Tibial nerve (tissue), 4 donors: Measurements from ENCODE around the gene GRM8. TPM values are rescaled to one million over a fixed set of nuclear protein-coding genes. Genes with fewer than 3 reads are reported as not detected.

Source experiments
- DNase-seq, 2 donors: peaks; one replicate each; pipeline ENCODE4 v3.0.0-alpha.2; 2019; ENCODE audit warnings: low spot score in 2 of 2
- H3K27ac ChIP-seq, 4 donors: fragments of 200-600 bp; sonication (generic) in 3 of 4; one replicate each; pipeline ENCODE4 v1.5.1; 2017 to 2019; ENCODE audit warnings: mild to moderate bottlenecking in 1 of 4
- H3K27me3 ChIP-seq, 2 donors: fragments of 200-600 bp; sonication (generic) in 1 of 2; one replicate each; pipeline versions ENCODE4 v1.5.1 to v1.6.0; 2017 to 2019
- H3K36me3 ChIP-seq, 3 donors: fragments of 200-600 bp; sonication (generic); one replicate each; pipeline ENCODE4 v1.5.1; 2018 to 2019
- H3K4me1 ChIP-seq, 4 donors: fragments of 200-600 bp; sonication (generic) in 3 of 4; one replicate each; pipeline ENCODE4 v1.5.1; 2017 to 2019
- H3K4me3 ChIP-seq, 4 donors: fragments of 200-600 bp; sonication (generic) in 3 of 4; one replicate each; pipeline ENCODE4 v1.5.1; 2017 to 2019; ENCODE audit warnings: mild to moderate bottlenecking in 1 of 4, moderate library complexity in 1 of 4
- H3K9me3 ChIP-seq, 4 donors: fragments of 200-600 bp; sonication (generic) in 3 of 4; one replicate each; pipeline ENCODE4 v1.5.1; 2017 to 2019
- EP300 ChIP-seq, 2 donors: sonication (generic); formaldehyde crosslinking; IDR thresholded peaks; one replicate each; pipeline ENCODE4 v1.6.1; 2017; ENCODE audit warnings: antibody characterized with exemption in 2 of 2, mild to moderate bottlenecking in 1 of 2
- POLR2A ChIP-seq, 2 donors: fragments of 450-650 bp; IDR thresholded peaks; one replicate each; pipeline ENCODE4 v1.6.1; 2017; ENCODE audit warnings: antibody characterized with exemption in 2 of 2, mild to moderate bottlenecking in 2 of 2, moderate library complexity in 2 of 2
- WGBS, 2 donors: methylation state at CpG; one replicate each; pipeline ENCODE4 v1.1.5; 2018; 5-methylcytosine and 5-hydroxymethylcytosine counted together
- total RNA-seq, 4 donors: library from RNA; depleted of rRNA; stranded (reverse); fragments of >200 nt; gene quantifications; one replicate each; pipeline ENCODE4 v1.1.0, GENCODE V29; 2016
- TF ChIP-seq, protein P1 (sequence below), 5 experiments: fragments of 200-600 bp in 3 of 5; fragments of 450-650 bp in 2 of 5; sonication (generic) in 3 of 5; IDR thresholded peaks; one replicate each; pipeline ENCODE4 v1.5.1; 2016 to 2019; ENCODE audit warnings: antibody characterized with exemption in 5 of 5, mild to moderate bottlenecking in 3 of 5, moderate library complexity in 2 of 5

The GRM8 gene
- total RNA-seq, 4 donors from 2014 or later = 0.59 to 1.5 (median 1.1) TPM

DNA sequence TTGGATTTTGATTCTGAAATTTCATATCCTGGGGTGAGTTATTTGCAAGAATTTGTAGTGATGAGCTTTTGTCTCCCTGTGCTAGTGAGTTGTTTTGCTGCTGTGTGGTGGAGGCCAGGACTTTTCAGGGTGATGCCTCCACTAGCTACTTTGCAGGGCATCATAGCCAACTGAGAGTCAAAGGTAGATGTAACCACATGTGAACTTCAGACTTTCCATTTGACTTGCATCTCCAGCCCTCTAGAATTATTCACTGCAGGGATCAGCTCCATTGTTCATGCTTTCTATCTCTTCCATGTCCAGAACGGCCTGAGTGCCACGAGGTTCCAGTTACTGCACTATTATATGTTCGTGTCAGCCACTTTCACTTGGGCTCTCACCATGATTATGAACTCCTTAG lies 534.3 kb downstream of the GRM8 start:
- 73 to 83% methylated on average over 3 of the region's 3 CpGs for WGBS, 2 donors
- TF ChIP-seq, protein P1, sequence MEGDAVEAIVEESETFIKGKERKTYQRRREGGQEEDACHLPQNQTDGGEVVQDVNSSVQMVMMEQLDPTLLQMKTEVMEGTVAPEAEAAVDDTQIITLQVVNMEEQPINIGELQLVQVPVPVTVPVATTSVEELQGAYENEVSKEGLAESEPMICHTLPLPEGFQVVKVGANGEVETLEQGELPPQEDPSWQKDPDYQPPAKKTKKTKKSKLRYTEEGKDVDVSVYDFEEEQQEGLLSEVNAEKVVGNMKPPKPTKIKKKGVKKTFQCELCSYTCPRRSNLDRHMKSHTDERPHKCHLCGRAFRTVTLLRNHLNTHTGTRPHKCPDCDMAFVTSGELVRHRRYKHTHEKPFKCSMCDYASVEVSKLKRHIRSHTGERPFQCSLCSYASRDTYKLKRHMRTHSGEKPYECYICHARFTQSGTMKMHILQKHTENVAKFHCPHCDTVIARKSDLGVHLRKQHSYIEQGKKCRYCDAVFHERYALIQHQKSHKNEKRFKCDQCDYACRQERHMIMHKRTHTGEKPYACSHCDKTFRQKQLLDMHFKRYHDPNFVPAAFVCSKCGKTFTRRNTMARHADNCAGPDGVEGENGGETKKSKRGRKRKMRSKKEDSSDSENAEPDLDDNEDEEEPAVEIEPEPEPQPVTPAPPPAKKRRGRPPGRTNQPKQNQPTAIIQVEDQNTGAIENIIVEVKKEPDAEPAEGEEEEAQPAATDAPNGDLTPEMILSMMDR (IDR thresholded peaks at IDR 0.05) = no peak
- TF ChIP-seq EP300 (IDR thresholded peaks at IDR 0.05) (no peak), POLR2A (IDR thresholded peaks at IDR 0.05) (no peak)
- Histone ChIP-seq H3K4me1 (no peaks in the 10 kb centered on the region), H3K4me3 (no peak overlapping the region), H3K36me3 (no peaks in the 10 kb centered on the region), H3K27ac (no peak overlapping the region), H3K27me3 (no peaks in the 10 kb centered on the region), H3K9me3 (no peaks in the 10 kb centered on the region)
- no peak for DNase-seq

DNA sequence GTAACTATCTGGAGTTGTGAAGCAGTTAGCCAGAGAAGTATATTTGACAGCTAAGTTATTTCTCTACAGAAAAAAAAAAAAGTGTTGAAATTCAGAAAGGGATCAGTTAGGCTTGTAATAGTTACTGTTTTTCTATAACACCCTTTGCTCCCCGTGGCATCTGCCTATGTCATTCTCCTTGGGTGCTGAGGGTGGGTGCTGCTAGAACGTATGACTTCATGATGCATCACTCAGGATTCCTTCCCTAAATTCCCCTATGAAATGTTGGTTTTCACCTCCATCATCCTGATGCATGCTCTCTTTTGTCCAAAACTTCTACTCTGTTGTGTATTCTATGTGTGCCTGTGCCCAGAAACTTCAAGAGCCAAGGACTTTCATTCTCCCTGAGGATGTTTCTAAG lies 536.4 kb downstream of the GRM8 start:
- TF ChIP-seq, protein P1 (IDR thresholded peaks at IDR 0.05) = no peak
- TF ChIP-seq POLR2A (IDR thresholded peaks at IDR 0.05) = no peak
- no peak for TF ChIP-seq EP300 (IDR thresholded peaks at IDR 0.05)
- peaks cover 0 to 2% (median 0%) of the 10 kb centered on the region in 4 donors for H3K9me3 ChIP-seq
- H3K27me3 ChIP-seq = no peaks in the 10 kb centered on the region
- no peak overlapping the region for H3K4me3 ChIP-seq
- no peak overlapping the region for H3K27ac ChIP-seq
- H3K4me1 ChIP-seq = no peaks in the 10 kb centered on the region
- H3K36me3 ChIP-seq = no peaks in the 10 kb centered on the region
- DNase-seq = no peak
- WGBS, 2 donors = 69 to 77% methylated on average over 2 of the region's 2 CpGs

DNA sequence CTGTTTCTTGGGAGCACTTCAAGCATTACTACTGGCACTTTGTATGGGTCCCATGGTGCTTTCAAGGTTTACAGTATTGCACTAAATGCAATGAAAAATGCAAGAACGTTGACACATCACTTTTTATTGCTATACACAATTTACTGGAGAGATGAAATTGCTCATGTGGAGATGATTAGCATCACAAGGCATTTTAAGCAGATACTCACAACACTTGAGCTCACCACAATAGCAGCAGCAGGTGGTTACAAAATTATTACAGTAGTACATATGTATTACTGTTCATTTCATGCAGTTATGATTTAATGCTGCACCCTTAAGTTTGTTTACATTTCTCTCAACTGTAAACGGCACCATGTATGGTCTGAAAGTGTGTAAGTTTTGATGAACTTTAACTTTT lies 537.7 kb downstream of the GRM8 start:
- Histone ChIP-seq H3K36me3 (no peaks in the 10 kb centered on the region), H3K27ac (no peak overlapping the region), H3K4me1 (no peaks in the 10 kb centered on the region), H3K27me3 (no peaks in the 10 kb centered on the region), H3K4me3 (no peak overlapping the region), H3K9me3 (peaks cover 0 to 10% (median 0%) of the 10 kb centered on the region in 4 donors)
- TF ChIP-seq, protein P1 (IDR thresholded peaks at IDR 0.05) = no peak
- TF ChIP-seq POLR2A (IDR thresholded peaks at IDR 0.05) (no peak), EP300 (IDR thresholded peaks at IDR 0.05) (no peak)
- 54 to 59% methylated on average over 2 of the region's 2 CpGs for WGBS, 2 donors
- DNase-seq = no peak

DNA sequence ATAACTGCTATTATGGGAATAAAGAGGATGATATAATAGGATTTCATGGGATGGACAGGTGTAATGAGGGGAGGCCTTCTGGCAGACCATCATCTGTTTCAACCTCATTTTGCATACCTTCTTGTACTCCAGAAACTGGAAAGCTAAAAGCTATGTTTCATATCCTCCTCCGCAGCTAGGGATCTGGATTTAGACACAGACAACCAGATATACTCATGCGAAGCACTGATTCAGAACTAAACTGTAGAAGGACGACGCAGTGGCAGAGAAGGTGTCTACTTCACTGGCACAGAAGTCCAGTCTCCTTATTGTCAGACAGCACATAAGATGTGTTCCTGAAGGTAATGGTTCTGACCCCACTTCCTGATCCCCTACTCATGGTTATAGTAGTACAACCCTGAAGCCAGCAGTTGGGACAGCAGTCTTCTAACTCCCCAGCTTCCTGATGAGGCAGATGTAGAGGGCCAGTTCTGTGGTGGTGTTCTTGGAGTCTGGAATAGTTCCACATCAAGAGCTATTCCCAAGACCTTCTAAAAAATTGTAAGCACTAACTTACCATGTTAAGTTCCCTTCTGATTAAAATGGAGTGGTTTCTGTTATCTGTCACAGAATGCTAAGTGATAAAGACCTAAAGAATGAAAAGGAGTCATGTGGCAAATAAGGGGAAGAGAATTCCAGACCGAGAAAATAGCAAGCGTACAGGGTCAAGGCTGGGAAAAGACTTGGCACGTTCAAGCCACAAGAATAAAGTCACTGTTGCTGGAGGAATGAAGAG lies 550.3 kb downstream of the GRM8 start:
- peaks cover 0 to 2% (median 0%) of the 10 kb centered on the region in 4 donors for H3K9me3 ChIP-seq
- no peaks in the 10 kb centered on the region for H3K36me3 ChIP-seq
- no peaks in the 10 kb centered on the region for H3K27me3 ChIP-seq
- TF ChIP-seq POLR2A (IDR thresholded peaks at IDR 0.05) (no peak), EP300 (IDR thresholded peaks at IDR 0.05) (no peak)
- TF ChIP-seq, protein P1 (IDR thresholded peaks at IDR 0.05) = no peak
- no peaks in the 10 kb centered on the region for H3K4me1 ChIP-seq
- no peak overlapping the region for H3K4me3 ChIP-seq
- no peak for DNase-seq
- WGBS, 2 donors = 64 to 71% methylated on average over 7 of the region's 7 CpGs
- no peak overlapping the region for H3K27ac ChIP-seq

DNA sequence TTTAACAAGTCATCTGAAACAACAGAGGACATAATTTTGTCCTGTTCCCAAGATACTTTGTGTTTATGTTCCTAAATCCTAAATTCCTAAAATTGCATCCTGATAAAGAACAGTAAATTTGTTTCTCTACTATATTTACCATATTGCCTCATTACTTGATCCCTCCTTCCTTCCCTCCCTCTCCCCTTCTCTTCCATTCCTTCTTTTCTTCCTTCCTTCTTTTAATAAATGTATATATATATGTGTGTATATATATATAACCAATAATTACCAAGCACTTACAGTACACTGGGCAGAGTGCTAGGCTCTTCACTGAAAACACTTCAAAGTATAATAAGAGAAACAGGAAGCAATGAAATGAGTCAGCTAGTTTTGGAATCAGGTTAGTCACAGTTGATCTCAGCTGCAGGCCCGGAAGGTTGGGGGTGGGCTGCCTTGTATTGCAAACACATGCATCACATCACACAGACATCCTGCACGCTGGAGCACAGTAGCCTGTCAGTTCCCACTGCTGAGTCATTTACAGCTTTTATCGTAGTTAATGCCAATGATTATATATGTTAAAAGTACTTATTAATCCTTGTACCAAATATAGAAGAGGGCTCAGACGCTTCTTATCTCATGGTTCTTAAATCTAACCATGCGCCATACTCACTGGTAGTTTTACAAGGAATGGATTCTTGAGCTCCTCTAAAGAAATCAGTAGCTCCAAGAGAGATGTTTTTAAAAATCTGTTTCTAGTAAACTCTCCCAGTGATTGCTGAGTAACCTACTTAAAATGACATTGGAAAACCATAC lies 551.7 kb downstream of the GRM8 start:
- no peak for DNase-seq
- no peak overlapping the region for H3K4me3 ChIP-seq
- no peak overlapping the region for H3K27ac ChIP-seq
- peaks cover 0 to 2% (median 0%) of the 10 kb centered on the region in 4 donors for H3K9me3 ChIP-seq
- no peaks in the 10 kb centered on the region for H3K36me3 ChIP-seq
- WGBS, 2 donors = 17 to 20% methylated on average over 5 of the region's 5 CpGs
- TF ChIP-seq, protein P1 (IDR thresholded peaks at IDR 0.05) = no peak
- TF ChIP-seq EP300 (IDR thresholded peaks at IDR 0.05) = no peak
- TF ChIP-seq POLR2A (IDR thresholded peaks at IDR 0.05) = no peak
- no peaks in the 10 kb centered on the region for H3K27me3 ChIP-seq
- H3K4me1 ChIP-seq = no peaks in the 10 kb centered on the region
